NOMO-1 treated with DMSO at 0.1 percent for 48 hours (cell line): ENCODE data around the gene RTN4R.
A peak's percentile ranks its signal among the peaks of the same experiment; 100 is the strongest.
"Not testable (repeated sequence)": the region's sequence is repeated elsewhere in the genome, so short reads cannot be mapped to it uniquely, and the experiment has no call there.

Experiments
- DNase-seq: peaks from one replicate; lab custom pipeline; 2025; ENCODE audit not compliant: unreplicated experiment; lab: John Stamatoyannopoulos, UW

RTN4R gene

GRCh38 chr22:20305894-20306645 lies 38.0 kb upstream of the RTN4R start:
- peak; percentile 6 for DNase-seq

- not testable (repeated sequence) for DNase-seq
Measured at GRCh38 chr22:20305230-20305893, 37.2 kb upstream of the RTN4R start.

DNA sequence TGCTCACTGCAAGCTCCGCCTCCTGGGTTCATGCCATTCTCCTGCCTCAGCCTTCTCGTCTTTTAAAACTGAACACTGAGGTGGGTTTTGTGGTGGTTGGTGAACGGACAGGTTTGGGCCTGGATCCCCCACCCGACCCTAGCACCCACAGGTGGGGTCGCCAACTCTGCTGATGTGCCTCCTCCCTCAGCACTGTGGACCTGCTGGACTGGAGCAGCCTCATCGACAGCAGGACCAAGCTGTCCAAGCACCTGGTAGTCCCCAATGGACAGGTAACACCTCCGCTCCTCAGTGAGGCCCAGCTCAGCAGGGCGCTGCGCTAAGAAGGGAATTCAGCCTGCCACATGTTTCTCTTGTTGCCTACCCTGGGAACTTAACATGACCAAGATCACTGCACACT lies 36.5 kb upstream of the RTN4R start:
- no peak for DNase-seq

- DNase-seq = not testable (repeated sequence)
Measured at GRCh38 chr22:20303229-20303534, 35.1 kb upstream of the RTN4R start.

GRCh38 chr22:20302438-20303228 lies 34.5 kb upstream of the RTN4R start:
- no peak for DNase-seq

- DNase-seq = peak; percentile 31
Measured at GRCh38 chr22:20299746-20300136, 31.6 kb upstream of the RTN4R start.

GRCh38 chr22:20298803-20299745 lies 31.0 kb upstream of the RTN4R start:
- DNase-seq = peak; percentile 87

DNA sequence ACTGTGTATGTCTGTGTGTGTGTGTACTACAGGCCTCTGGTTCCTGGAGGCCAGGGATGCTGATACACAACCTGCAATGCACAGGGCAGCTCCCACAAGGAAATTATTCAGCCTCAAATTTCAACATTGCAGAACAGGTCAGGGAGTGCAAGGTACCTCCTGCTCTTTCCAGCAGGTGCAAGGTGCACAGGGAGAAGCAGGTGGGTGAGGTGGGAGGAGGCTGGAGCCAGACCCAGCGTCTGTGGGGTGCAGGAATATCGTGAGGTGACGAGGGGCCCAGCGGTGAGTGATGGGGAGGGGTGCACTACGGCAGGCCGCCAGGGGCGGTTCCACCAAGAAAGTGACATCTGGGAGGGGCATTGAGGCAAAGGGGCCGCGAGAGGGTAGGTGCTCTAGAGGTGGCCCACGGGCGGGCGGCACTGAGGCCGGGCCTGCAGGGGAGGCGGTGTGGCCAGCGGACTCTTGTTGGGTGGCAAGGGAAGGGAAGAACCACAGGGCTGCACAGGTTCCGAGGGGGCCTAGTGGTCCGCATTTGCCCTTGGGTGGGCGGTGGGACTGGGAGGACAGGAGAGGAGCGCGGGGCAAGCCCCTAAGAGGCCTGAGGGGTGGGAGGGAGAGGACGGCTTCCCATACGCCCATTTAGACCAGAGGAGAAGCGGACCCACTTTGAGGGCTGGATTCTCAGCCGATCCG lies 30.1 kb upstream of the RTN4R start:
- no peak for DNase-seq

DNA sequence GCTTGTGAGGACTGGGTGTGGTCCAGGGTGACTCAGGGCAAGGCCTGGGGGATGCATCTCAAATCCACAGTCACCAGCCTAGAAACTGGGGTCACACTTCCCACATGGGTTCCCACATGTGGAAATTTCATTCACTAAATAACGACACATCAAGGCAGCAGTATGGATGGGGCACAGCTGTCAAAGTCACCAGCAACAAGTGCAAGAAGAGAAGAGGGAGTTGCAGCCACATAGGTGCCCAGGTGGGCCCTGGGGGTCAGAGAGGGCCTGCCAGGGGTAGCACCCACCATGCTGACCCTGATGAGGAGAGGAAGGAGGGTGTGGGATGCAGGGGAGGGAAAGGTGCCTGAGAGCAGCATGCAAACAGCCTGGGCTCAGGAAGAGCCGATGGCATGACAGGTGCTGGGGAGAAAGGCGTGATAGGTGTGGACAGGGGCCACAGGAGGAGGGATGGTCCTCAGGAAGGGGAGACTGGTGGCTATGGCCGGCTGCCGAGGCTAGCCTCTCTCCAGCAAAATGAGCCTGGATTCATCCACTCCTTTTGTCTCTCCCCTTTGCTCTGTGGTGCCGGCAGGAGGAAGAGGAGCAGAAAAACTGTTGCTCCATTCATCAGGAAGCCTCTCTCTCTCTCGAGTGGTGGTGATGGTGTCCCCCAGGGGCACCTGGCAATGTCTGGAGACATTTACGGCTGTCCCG lies 29.4 kb upstream of the RTN4R start:
- DNase-seq = no peak

GRCh38 chr22:20296598-20296997 lies 28.5 kb upstream of the RTN4R start:
- no peak for DNase-seq

DNA sequence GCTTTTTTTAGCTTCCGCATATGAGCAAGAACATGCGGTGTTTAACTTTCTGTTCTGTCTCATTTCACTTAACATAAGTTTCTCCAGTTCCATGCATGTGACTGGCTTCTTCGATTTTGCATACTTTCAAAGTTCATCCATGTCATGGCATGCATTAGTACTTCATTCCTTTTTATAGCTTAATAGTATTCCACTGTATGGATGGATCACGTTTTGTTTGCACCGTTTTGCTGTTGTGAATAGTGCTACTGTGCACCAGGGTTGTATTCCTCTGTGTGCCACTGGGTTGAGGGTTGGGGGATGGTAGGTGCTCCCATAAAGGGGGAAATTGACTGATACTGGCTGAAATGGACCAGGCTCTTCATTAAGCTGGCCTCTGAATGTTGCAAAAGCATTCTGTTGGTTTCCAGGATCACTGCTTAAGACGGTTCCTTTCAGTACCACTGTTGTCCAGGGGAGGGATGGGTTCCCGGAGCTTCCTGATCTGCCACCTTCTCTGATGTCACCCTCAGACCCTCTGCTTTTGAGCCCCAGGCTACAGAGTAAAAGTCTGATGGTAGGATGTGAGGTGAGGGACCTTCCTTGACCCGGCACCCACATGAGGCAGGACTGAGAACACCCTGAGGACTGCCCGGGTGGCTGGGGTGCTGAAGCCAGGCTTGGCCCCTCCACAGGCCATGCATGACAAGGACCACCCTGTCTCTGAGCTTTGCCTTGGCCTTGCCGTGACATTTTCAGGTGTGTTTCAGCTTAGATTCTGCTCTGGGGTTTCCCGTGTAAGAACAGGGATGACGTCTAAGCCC lies 27.3 kb upstream of the RTN4R start:
- no peak for DNase-seq

GRCh38 chr22:20292673-20293232 lies 24.6 kb upstream of the RTN4R start:
- DNase-seq = no peak

DNA sequence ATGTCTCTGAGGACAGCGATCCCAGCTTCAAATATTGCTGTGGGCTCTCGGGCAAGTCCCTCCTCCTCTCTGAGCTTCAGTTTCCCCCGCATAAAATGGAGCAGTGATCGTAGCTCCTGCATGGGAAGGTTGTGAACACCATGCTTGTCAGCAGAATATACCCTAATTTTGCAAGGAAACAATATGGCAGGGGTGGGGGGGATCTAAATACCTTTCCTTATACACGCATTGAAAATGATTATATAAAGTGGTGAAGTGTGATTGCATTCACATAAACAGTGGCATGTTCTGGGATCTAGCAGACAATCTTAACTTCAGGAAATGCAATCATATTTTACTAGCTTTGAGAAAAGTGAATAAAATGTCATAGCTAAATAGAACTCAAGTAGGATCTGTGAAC lies 24.0 kb upstream of the RTN4R start:
- no peak for DNase-seq

DNA sequence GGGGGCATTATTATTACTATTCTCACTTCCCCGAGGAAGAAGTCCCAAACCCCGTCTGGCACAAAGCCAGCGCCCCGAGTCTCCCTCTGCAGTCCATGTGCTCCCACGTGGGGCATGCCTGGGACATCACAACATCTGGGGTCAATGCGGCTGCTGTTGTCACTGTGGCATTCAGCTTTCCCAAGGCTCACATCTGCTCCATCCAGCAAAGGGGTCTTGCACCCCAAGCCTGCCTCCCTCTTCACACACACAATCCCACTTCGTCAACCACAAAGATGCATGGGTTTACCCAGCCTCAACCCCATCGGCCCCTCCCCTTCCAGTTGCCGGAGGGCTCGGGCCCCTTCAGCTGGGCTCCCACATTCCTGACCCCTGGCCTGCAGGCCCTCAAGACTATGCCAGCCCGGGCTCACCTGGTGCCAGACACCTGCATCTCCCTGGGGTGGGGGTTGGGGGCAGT lies 23.5 kb upstream of the RTN4R start:
- no peak for DNase-seq

- DNase-seq = no peak
Measured at GRCh38 chr22:20291249-20291586, 23.1 kb upstream of the RTN4R start.

DNA sequence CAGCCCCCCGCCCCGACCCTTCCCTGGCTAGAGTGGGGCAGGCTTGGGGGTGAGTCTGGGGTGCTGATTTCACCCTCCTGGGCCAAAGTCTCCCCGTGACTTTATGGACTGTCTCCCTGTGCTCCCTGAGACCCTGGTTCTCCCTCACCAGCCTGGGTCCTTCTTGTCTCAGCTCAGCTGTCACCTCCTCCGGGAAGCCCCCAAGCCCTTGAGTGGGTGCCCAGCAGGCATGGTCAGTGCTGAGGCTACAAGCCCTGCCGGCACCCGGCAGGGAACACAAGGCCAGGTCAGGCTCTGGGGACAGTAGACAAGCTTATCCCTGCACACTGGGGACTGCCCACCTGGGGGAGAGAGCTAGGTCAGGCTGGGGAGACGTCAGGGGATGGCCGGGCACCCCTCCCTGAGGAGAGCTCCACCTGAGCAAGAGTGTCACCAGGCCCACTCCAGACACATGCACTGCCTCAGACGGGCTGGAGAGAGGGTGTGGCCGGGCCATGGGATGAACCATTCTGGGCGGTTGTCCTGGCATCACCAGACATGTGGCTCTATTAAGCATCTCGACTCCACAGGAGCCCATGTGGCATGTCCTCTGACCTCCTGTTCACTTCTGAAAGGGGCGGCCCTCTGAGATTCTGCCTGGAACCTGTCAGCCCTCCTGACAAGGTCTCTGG lies 22.6 kb upstream of the RTN4R start:
- DNase-seq = no peak

GRCh38 chr22:20290045-20290392 lies 21.9 kb upstream of the RTN4R start:
- no peak for DNase-seq
